Uterus (tissue), 4 donors: Measurements from ENCODE around the gene AUP1. TPM values are rescaled to one million over a fixed set of nuclear protein-coding genes. Genes with fewer than 3 reads are reported as not detected.
A peak's percentile ranks its signal among the peaks of the same experiment; 100 is the strongest.
"Not testable (repeated sequence)": the region's sequence is repeated elsewhere in the genome, so short reads cannot be mapped to it uniquely, and the experiment has no call there.

Source experiments
- DNase-seq, 2 donors: peaks; one replicate each; pipeline ENCODE4 v3.0.0-alpha.2; 2019 to 2020
- H3K27ac ChIP-seq, 2 donors: fragments of 200-600 bp; sonication (generic); 1 replicate in 1 of 2; 2 replicates in 1 of 2; pipeline ENCODE4 v1.5.1; 2016 to 2018
- H3K27me3 ChIP-seq, 2 donors: fragments of 200-600 bp; sonication (generic); one replicate each; pipeline ENCODE4 v1.5.1; 2018 to 2019; ENCODE audit warnings: control low read depth in 1 of 2
- H3K36me3 ChIP-seq, 2 donors: fragments of 200-600 bp; sonication (generic); one replicate each; pipeline ENCODE4 v1.5.1; 2019; ENCODE audit warnings: control low read depth in 1 of 2
- H3K4me1 ChIP-seq, 2 donors: fragments of 200-600 bp; sonication (generic); one replicate each; pipeline ENCODE4 v1.5.1; 2018 to 2019; ENCODE audit warnings: control low read depth in 1 of 2
- H3K4me3 ChIP-seq, 2 donors: fragments of 200-600 bp; sonication (generic); 1 replicate in 1 of 2; 2 replicates in 1 of 2; pipeline ENCODE4 v1.5.1; 2018 to 2019; ENCODE audit warnings: mild to moderate bottlenecking in 1 of 2
- H3K9me3 ChIP-seq, 2 donors: fragments of 200-600 bp; sonication (generic); one replicate each; pipeline ENCODE4 v1.5.1; 2019; ENCODE audit warnings: control low read depth in 1 of 2
- POLR2A ChIP-seq, 2 donors: fragments of 450-650 bp; IDR thresholded peaks; one replicate each; pipeline ENCODE4 v1.6.1; 2016; ENCODE audit warnings: antibody characterized with exemption in 2 of 2, mild to moderate bottlenecking in 1 of 2, moderate library complexity in 1 of 2
- intact Hi-C: fragments of 100-400 bp; cut with DNase I; formaldehyde crosslinking; loops from one replicate; pipeline ENCODE4 v1.15.1; 2023; ENCODE audit warnings: low total_unique reads
- total RNA-seq, 4 donors: library from RNA; depleted of rRNA in 3 of 4; stranded (reverse); fragments of >200 nt in 3 of 4; gene quantifications; one replicate each; pipeline versions ENCODE4 v1.1.0 to v1.2.4, GENCODE V29; 2014 to 2023
- TF ChIP-seq, protein P1 (sequence below), 4 experiments: fragments of 200-600 bp in 2 of 4; fragments of 450-650 bp in 2 of 4; sonication (generic) in 2 of 4; IDR thresholded peaks; one replicate each; pipeline ENCODE4 v1.5.1; 2016 to 2019; ENCODE audit warnings: antibody characterized with exemption in 4 of 4, mild to moderate bottlenecking in 2 of 4, moderate library complexity in 1 of 4
- donor health status: DM: yes; HTN: yes; CAD: no.

Gene AUP1
- total RNA-seq, 4 donors from 2014 or later: 62.8 to 87.0 (median 70.7) TPM

- H3K27me3 ChIP-seq: no peaks in the 10 kb centered on the region
- H3K36me3 ChIP-seq: no peaks in the 10 kb centered on the region
- peaks cover 0 to 7% of the 10 kb centered on the region in 2 donors for H3K4me1 ChIP-seq
- H3K4me3 ChIP-seq: no peak overlapping the region
- H3K27ac ChIP-seq: no peak overlapping the region
- intact Hi-C loops: no loop called here
- TF ChIP-seq POLR2A (IDR thresholded peaks at IDR 0.05): no peak
- TF ChIP-seq, protein P1, sequence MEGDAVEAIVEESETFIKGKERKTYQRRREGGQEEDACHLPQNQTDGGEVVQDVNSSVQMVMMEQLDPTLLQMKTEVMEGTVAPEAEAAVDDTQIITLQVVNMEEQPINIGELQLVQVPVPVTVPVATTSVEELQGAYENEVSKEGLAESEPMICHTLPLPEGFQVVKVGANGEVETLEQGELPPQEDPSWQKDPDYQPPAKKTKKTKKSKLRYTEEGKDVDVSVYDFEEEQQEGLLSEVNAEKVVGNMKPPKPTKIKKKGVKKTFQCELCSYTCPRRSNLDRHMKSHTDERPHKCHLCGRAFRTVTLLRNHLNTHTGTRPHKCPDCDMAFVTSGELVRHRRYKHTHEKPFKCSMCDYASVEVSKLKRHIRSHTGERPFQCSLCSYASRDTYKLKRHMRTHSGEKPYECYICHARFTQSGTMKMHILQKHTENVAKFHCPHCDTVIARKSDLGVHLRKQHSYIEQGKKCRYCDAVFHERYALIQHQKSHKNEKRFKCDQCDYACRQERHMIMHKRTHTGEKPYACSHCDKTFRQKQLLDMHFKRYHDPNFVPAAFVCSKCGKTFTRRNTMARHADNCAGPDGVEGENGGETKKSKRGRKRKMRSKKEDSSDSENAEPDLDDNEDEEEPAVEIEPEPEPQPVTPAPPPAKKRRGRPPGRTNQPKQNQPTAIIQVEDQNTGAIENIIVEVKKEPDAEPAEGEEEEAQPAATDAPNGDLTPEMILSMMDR (IDR thresholded peaks at IDR 0.05): no peak
- no peaks in the 10 kb centered on the region for H3K9me3 ChIP-seq
- no peak for DNase-seq
Observed at GRCh38 chr2:74486141-74486540, 43.4 kb downstream of the AUP1 start.

DNA sequence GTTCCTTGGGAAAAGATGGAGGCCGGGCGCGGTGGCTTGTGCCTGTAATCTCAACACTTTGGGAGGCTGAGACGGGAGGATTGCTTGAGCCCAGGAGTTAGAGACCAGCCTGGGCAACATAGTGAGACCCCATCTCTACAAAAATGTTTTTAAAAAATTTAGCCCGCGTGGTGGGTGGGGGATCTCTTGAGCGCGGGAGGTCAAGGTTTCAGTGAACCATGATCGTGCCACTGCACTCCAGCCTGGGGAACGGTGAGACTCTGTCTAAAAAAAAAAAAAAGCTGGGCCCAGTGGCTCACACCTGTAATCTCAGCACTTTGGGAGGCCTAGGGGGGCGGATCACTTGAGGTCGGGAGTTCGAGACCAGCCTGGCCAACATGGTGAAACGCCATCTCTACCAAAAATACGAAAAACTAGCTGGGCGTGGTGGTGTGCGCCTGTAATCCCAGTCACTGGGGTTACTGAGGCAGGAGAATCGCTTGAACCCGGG is 45.8 kb downstream of the AUP1 start:
- intact Hi-C loops: loop anchor here (2.0 kb wide), 1 partner anchor 105 kb away; no protein-coding TSS in a partner anchor
- not testable (repeated sequence) for H3K9me3 ChIP-seq, H3K27me3 ChIP-seq, H3K36me3 ChIP-seq, DNase-seq
- Histone ChIP-seq H3K4me3 (peak overlapping the region; percentile 91 to 93), H3K4me1 (peaks cover 0 to 10% of the 10 kb centered on the region in 2 donors), H3K27ac (peak overlapping the region in 1 of 2 donors; percentile 91)

- Histone ChIP-seq H3K27ac (peak within 1 kb of the TSS; percentile 91 to 93), H3K9me3 (no peaks in the 10 kb centered on the region), H3K4me1 (peaks cover 0 to 10% of the 10 kb centered on the region in 2 donors), H3K27me3 (no peaks in the 10 kb centered on the region), H3K4me3 (peak within 1 kb of the TSS; percentile 91 to 93), H3K36me3 (no peaks in the 10 kb centered on the region)
- DNase-seq: peak; percentile 95 to 98
- TF ChIP-seq, protein P1 (IDR thresholded peaks at IDR 0.05): peak; percentile 84 to 89 (median 87)
- TF ChIP-seq POLR2A (IDR thresholded peaks at IDR 0.05): peak in 1 of 2 donors; percentile 29
- intact Hi-C loops: loop anchor here (2.0 kb wide), 1 partner anchor 106 kb away; no protein-coding TSS in a partner anchor
Observed at GRCh38 chr2:74482801-74483674, 46.5 kb downstream of the AUP1 start, which contains the start of the genes CCDC142 and TTC31. TSS of gene CCDC142 (minus strand) at chr2:74482998. CDS start at chr2:74482837, 161 bp downstream. TSS of gene TTC31 (plus strand) at chr2:74483081. CDS start at chr2:74483096, 15 bp downstream.

DNA sequence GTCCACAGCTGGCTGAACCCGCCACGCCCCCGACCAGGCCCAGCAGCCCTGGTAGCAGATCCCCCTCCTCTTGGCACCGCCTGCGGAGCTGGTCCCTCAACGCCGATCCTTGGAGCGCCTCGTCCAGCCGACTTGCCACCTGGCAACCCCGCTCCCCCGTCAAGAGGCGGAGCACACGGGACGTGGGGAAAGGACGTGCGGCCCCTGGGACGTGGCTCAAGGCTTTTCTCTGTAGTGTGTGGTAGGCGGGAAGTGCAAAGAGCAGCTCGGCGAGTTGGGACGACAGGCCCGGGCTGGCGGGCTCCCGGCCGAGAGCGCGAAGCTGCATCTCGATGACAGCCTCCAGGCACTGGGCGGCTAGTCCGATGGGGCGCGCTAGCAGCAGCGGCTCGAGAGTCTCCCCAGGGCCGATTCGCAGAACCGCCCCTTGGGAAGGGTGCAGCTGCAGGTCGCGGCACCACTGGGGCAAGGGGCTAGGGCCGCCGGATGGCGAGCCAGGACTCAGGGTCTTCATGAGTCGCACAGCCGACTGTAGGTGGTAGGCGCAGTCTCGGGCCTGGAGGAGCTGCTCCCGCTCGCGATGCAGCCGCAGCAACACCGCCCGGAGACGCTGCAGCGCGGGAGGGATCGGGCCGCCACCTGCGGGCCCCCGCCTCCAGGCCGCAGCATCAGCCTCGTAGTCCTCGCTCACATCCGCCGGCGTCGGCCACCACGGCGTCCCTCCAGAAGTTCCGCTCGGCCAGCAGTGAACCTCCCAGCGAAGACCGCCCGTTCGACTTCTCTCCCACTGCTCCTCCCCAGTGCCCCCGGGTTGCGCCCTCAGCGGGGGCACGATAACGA is 47.3 kb downstream of the AUP1 start:
- H3K4me3 ChIP-seq: peak overlapping the region; percentile 91 to 93
- intact Hi-C loops: loop anchor here (2.0 kb wide), 1 partner anchor 107 kb away; no protein-coding TSS in a partner anchor
- peaks cover 0 to 10% of the 10 kb centered on the region in 2 donors for H3K4me1 ChIP-seq
- H3K36me3 ChIP-seq: no peaks in the 10 kb centered on the region
- peak overlapping the region; percentile 91 to 93 for H3K27ac ChIP-seq
- H3K9me3 ChIP-seq: no peaks in the 10 kb centered on the region
- TF ChIP-seq, protein P1 (IDR thresholded peaks at IDR 0.05): no peak
- no peak for TF ChIP-seq POLR2A (IDR thresholded peaks at IDR 0.05)
- no peaks in the 10 kb centered on the region for H3K27me3 ChIP-seq
- DNase-seq: no peak

DNA sequence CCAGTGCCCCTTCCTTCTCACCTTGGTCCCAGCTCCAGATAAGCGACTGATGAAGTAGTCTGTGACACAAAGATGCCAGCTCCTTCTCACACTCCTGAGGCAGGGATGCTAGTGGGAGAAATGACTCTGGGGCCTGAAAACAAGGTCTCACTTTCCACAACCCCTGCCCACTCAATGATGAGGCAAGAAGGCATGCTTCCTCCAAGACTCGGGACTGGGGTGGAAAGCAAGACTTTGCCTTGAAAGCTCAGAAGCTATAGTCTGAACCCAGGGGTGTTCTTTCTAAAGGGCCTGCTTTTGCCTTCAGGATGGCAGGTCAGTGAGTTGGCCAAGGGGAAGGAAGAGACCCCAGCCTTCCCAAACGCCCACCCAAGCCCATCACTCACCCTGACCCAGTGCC is 48.1 kb downstream of the AUP1 start:
- DNase-seq: no peak
- no peaks in the 10 kb centered on the region for H3K27me3 ChIP-seq
- intact Hi-C loops: no loop called here
- peak overlapping the region; percentile 91 to 93 for H3K4me3 ChIP-seq
- TF ChIP-seq POLR2A (IDR thresholded peaks at IDR 0.05): no peak
- TF ChIP-seq, protein P1 (IDR thresholded peaks at IDR 0.05): no peak
- H3K27ac ChIP-seq: no peak overlapping the region
- H3K36me3 ChIP-seq: no peaks in the 10 kb centered on the region
- no peaks in the 10 kb centered on the region for H3K9me3 ChIP-seq
- H3K4me1 ChIP-seq: peaks cover 0 to 10% of the 10 kb centered on the region in 2 donors
